Measurements from ENCODE around the gene LRBA.

The LRBA gene

DNA sequence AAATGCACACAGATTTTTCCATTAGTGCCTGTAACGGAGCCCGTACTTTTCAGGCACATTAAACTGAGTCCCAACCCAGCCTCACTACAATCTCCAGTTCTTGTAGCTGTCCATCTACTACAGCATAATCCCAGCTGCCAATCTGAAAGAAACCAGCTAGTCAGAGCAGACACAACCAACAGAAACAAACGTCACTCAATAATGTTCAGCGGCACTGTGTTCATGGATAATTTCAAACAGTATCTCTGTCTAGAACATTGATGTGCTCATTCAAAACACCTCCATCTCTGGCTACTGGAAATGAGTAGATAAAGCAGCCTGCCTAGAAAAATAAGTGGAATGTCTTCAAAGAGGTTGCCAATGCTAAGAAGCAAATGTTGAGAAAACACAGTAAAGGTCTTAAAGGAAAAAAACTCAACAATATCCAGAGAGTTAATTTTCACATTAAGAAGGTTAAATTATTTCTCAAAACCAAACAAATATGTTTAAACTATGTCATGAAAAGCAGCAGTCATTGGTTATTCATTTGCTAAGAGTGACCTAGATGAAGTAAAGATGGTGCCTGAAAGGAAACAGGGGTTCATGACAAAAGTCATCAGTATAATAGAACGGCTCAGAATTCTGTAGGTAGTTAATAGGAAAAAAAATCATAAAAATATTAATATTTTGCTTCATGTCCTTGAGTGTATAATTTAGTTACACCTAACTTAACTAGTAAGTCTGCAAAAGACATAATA lies 678.2 kb downstream of the LRBA start:
- no peak for FAIRE-seq
- DNase-seq (ENCODE audit: insufficient read length): no peak

DNA sequence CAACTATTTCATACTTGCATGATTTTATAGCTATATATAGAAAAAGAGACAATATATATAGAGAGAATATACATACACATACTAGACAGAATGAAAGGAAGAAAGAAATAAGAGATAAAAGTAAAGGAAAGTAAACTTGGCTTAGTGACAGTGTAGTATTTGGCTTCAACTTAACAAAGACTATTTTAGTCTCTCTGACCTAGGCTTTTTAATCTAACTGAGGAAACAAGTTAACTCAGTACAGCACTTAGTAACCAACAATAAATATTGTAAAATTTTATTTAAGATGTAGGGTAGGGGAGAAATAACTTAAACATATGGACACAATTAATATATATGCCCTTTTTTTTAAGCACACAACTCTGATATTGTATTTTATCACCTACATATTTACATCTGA lies 682.1 kb downstream of the LRBA start:
- no peak for DNase-seq (ENCODE audit: insufficient read length)
- TF ChIP-seq POLR2A (IDR thresholded peaks at IDR 0.05; ENCODE audit: low read depth, low read length): no peak
- no peak for TF ChIP-seq POLR2AphosphoS5 (IDR thresholded peaks at IDR 0.05; ENCODE audit: low read depth, low read length)
- TF ChIP-seq TAF1 (IDR thresholded peaks at IDR 0.05; ENCODE audit: borderline replicate concordance, low read depth, low read length): no peak
- no peak for FAIRE-seq

More for the DNA sequence above, 678.2 kb downstream of the LRBA start:
- TF ChIP-seq POLR2A (IDR thresholded peaks at IDR 0.05; ENCODE audit: low read depth, low read length): no peak
- TF ChIP-seq TAF1 (IDR thresholded peaks at IDR 0.05; ENCODE audit: borderline replicate concordance, low read depth, low read length): no peak
- TF ChIP-seq POLR2AphosphoS5 (IDR thresholded peaks at IDR 0.05; ENCODE audit: low read depth, low read length): no peak

DNA sequence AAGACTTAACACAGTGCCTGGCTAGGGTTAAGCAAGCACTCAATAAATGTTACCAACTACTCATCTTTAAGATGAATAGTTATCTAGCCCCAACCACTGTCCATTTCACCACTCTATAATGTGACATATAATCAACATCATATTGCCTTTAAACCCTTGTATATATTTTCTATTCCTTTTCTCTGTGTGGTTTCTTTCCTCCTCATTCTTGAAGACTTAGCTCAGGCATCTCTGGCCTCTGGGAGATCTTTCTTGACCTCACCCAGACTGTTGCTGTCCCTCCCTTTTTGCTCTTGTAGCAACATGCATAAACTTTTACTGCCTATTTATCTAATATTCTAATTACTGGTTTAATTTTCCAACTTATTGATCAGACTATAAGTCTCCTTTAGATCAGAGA lies 683.0 kb downstream of the LRBA start:
- DNase-seq (ENCODE audit: insufficient read length) (no peak), FAIRE-seq (no peak)
- TF ChIP-seq POLR2AphosphoS5 (IDR thresholded peaks at IDR 0.05; ENCODE audit: low read depth, low read length) (no peak), POLR2A (IDR thresholded peaks at IDR 0.05; ENCODE audit: low read depth, low read length) (no peak), TAF1 (IDR thresholded peaks at IDR 0.05; ENCODE audit: borderline replicate concordance, low read depth, low read length) (no peak)

DNA sequence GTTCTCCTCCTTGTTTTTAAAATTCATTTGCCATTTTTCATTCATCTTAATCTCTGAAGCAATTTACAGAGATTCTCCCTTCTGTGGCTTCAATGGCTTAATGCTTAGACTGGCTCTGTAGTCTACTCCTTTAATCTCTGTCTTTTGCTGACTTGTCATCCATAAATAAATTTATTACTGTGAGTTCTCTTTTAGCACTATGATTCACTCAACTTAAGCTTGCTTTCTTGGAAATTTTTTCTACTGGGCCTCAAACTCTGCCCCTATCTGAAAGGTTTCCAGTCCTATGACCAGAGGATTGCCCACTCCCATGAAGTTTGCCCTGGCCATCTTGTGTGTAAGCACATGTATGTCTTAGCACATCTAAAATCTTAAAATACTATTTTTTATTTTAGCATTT lies 685.7 kb downstream of the LRBA start:
- no peak for FAIRE-seq
- DNase-seq (ENCODE audit: insufficient read length): no peak
- TF ChIP-seq POLR2A (IDR thresholded peaks at IDR 0.05; ENCODE audit: low read depth, low read length) (no peak), POLR2AphosphoS5 (IDR thresholded peaks at IDR 0.05; ENCODE audit: low read depth, low read length) (no peak), TAF1 (IDR thresholded peaks at IDR 0.05; ENCODE audit: borderline replicate concordance, low read depth, low read length) (no peak)

DNA sequence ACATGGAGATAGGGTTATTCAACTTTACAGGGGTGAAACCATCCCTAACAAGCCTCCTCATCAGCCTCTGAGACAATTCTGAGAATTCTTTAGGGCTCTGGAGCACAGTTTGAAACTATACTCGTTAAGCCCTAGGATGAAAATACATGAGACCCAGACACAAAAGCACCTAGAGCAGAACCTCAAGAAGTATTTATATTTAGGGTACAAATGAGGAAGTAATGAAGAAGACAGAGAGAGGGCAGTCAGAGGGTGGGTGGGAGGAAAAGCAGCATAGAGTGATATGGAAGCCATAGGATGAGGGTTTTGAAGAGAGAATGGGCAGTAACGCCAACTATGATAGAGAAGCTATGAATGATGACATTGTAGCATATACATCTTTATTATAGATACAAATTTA lies 686.6 kb downstream of the LRBA start:
- FAIRE-seq (no peak), DNase-seq (ENCODE audit: insufficient read length) (no peak)
- TF ChIP-seq TAF1 (IDR thresholded peaks at IDR 0.05; ENCODE audit: borderline replicate concordance, low read depth, low read length) (no peak), POLR2AphosphoS5 (IDR thresholded peaks at IDR 0.05; ENCODE audit: low read depth, low read length) (no peak)

DNA sequence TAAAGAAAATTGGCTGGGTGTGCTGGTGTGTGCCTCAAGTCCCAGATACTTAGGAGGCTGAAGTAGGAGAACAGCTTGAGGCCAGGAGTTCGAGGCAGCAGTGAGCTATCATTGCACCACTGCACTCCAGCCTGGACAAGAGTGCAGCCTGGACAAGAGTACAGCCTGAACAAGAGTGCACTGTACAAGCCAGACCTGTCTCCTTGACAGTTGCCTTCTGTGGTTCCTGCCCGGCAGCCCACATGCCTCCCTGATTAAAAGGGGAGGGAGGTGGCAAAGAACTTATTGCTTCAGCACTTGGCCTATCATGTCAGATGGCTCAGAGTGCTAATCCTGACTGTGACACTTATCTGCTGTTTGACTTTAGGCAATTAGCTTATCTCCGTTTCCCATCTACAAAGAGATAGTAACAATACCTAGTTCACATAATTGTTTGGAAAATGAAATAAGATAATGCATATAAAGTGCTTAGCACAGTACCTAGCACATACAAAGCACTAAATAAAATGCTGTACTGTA lies 687.8 kb downstream of the LRBA start:
- FAIRE-seq: no peak
- no peak for DNase-seq (ENCODE audit: insufficient read length)
- TF ChIP-seq POLR2AphosphoS5 (IDR thresholded peaks at IDR 0.05; ENCODE audit: low read depth, low read length) (no peak), TAF1 (IDR thresholded peaks at IDR 0.05; ENCODE audit: borderline replicate concordance, low read depth, low read length) (no peak)

DNA sequence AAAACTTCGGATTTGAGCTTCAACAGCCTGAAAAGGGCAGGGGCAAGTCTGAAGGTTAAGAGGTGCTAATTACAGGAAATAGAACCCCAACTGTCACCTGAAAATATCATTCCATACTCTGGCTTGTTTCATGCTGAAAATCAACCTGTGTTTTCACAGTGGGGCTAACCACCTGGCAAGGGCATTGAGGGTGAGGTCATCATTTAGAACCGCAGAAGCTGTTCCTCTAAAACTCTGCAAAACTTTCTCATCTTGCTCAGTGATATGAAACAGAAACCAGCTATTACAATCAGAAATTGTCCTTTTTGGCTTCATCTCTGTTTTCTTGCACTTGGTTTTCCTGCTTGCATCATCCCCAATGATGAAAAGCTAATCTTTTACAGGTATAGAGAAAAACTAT lies 689.2 kb downstream of the LRBA start:
- TF ChIP-seq TAF1 (IDR thresholded peaks at IDR 0.05; ENCODE audit: borderline replicate concordance, low read depth, low read length): no peak
- TF ChIP-seq POLR2AphosphoS5 (IDR thresholded peaks at IDR 0.05; ENCODE audit: low read depth, low read length): no peak
- no peak for TF ChIP-seq POLR2A (IDR thresholded peaks at IDR 0.05; ENCODE audit: low read depth, low read length)
- FAIRE-seq (no peak), DNase-seq (ENCODE audit: insufficient read length) (no peak)

DNA sequence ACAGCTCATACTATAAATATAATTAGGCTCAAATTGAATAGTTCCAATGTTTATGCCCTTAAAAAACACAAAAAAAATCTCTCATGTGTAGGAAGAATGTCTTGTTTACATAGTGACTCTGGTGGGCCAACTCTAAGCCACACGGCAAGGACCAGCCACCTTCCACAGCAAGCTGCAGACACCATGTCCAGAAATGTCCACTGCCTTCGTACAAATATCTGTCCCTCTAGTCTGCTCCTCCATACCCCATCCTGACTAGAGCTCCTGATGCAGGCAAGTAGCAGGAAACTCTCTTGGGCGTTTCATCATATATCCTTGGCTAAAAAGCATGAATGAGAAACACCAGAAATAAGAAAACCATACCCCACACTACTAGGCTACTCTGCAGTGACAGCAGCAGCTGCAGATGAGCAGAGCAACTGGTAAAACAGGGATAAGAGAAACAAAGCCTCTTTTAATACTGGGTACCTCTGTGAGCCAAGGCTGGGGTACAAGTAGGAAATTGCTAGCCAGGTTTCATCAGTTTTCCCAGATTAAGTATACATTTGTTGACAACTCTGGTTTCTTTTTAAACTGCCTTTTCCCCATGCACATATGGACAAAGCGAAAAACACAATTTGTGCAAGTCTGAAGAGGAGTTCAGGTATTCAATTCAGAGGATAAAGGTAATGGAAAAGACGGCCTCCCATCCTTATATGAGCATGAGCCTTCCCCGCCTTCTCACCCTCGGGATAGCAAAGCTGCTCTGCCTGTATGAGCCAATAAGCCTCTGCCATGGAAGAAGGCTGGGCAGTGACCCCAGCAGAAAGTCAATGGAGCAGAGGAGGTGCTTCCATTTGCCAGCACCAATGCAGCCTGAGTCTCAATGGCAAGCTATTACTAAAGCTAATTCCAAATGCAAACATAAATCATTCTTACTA lies 691.4 kb downstream of the LRBA start:
- FAIRE-seq (no peak), DNase-seq (ENCODE audit: insufficient read length) (no peak)
- TF ChIP-seq POLR2A (IDR thresholded peaks at IDR 0.05; ENCODE audit: low read depth, low read length) (no peak), POLR2AphosphoS5 (IDR thresholded peaks at IDR 0.05; ENCODE audit: low read depth, low read length) (no peak), TAF1 (IDR thresholded peaks at IDR 0.05; ENCODE audit: borderline replicate concordance, low read depth, low read length) (no peak)

DNA sequence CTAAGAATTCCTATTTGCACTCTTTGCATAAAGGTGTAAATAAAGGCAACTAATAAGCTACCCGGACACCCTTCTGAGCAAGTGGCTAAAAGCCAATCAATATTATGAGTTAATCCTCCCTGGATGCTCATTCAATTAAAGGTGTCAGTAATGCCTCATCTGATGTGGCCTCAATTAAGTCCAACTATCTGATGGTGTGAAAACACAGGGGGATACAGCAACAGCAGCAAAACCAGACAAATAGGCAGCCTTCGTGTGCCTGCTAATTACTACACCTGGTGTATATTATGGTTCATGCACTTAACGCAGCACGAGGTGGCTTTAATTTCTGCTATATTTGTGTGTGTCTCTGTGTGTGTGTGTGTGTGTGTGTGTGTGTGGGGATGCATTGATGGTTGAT lies 692.4 kb downstream of the LRBA start:
- FAIRE-seq: no peak
- DNase-seq (ENCODE audit: insufficient read length): no peak
- TF ChIP-seq TAF1 (IDR thresholded peaks at IDR 0.05; ENCODE audit: borderline replicate concordance, low read depth, low read length) (no peak), POLR2A (IDR thresholded peaks at IDR 0.05; ENCODE audit: low read depth, low read length) (no peak), POLR2AphosphoS5 (IDR thresholded peaks at IDR 0.05; ENCODE audit: low read depth, low read length) (no peak)

DNA sequence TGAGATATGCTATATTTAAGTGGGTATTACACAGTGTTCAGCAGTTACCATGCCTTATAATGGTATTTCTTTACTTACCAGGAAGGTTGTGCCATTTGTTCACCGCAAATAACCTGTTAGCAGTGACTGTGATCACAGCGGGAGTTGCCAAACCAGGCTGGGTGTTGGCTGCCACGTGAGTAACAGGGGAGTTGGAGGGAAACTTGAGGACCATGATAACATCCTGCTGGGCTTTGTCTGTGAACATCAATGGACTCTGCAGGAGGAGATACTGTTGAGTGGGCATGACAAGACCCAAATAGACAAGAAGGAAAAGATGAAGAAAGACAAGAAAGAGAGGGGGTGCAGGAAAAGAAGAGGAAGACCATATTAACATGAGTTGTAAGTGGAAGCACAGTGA lies 694.0 kb downstream of the LRBA start:
- no peak for FAIRE-seq

DNA sequence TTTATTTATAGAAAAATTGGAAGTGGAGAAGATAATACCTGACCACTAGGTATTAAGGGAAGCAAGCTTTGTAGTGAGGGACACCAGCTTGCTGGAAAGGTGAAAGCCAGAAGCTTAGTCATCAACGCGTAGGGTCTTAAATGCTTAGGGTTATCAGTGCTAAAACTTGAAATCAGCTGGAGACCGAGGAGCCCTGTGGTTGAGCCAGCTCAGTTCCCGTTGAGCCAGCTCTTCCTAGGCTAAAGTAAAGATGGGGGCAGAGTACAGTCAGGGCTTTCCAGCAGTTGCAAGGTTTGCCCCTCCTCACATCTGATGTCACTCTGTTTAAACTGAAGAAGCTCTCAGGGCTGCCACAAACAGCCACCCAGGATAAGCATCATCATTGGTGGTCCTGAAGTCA lies 696.1 kb downstream of the LRBA start:
- no peak for DNase-seq (ENCODE audit: insufficient read length)
- TF ChIP-seq POLR2A (IDR thresholded peaks at IDR 0.05; ENCODE audit: low read depth, low read length) (no peak), TAF1 (IDR thresholded peaks at IDR 0.05; ENCODE audit: borderline replicate concordance, low read depth, low read length) (no peak)
- FAIRE-seq: no peak

More for the DNA sequence above, 694.0 kb downstream of the LRBA start:
- no peak for DNase-seq (ENCODE audit: insufficient read length)
- no peak for TF ChIP-seq POLR2A (IDR thresholded peaks at IDR 0.05; ENCODE audit: low read depth, low read length)
- TF ChIP-seq TAF1 (IDR thresholded peaks at IDR 0.05; ENCODE audit: borderline replicate concordance, low read depth, low read length): no peak
- no peak for TF ChIP-seq POLR2AphosphoS5 (IDR thresholded peaks at IDR 0.05; ENCODE audit: low read depth, low read length)

DNA sequence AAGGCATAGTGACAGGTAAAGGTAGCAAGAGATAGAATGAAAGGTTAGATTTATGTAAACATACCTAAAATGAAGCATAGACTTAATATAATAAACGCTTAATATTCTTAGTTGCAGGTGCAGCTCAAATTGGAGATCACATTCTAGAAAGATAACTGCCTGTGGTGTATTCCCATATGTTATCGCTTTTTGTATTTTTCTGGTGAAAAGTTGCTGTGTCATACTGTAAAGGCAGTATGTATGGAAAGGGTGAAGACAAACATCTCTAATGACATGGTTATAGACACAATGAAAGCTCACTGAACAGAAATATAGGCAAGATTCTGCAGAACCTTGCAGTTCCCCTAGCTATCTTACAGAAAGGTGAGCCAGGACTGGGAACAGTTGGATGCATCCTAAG lies 696.6 kb downstream of the LRBA start:
- no peak for FAIRE-seq

More for the DNA sequence above, 696.6 kb downstream of the LRBA start:
- no peak for DNase-seq (ENCODE audit: insufficient read length)
- TF ChIP-seq POLR2A (IDR thresholded peaks at IDR 0.05; ENCODE audit: low read depth, low read length): no peak
- no peak for TF ChIP-seq POLR2AphosphoS5 (IDR thresholded peaks at IDR 0.05; ENCODE audit: low read depth, low read length)
- no peak for TF ChIP-seq TAF1 (IDR thresholded peaks at IDR 0.05; ENCODE audit: borderline replicate concordance, low read depth, low read length)

Data from GM12892 (cell line).